CD4-positive, alpha-beta T cell treated with Interleukin-6 for 4 hours (primary cell): Measurements from ENCODE around the gene CEP170B.
"Not testable (repeated sequence)": the region's sequence is repeated elsewhere in the genome, so short reads cannot be mapped to it uniquely, and the experiment has no call there.

ENCODE experiments used
- DNase-seq: peaks from one replicate; pipeline ENCODE4 v3.0.0-alpha.2; 2020; ENCODE audit warnings: mixed read lengths

CEP170B gene

GRCh38 chr14:104879983-104880565 is 15.0 kb downstream of the CEP170B start:
- no peak for DNase-seq

DNA sequence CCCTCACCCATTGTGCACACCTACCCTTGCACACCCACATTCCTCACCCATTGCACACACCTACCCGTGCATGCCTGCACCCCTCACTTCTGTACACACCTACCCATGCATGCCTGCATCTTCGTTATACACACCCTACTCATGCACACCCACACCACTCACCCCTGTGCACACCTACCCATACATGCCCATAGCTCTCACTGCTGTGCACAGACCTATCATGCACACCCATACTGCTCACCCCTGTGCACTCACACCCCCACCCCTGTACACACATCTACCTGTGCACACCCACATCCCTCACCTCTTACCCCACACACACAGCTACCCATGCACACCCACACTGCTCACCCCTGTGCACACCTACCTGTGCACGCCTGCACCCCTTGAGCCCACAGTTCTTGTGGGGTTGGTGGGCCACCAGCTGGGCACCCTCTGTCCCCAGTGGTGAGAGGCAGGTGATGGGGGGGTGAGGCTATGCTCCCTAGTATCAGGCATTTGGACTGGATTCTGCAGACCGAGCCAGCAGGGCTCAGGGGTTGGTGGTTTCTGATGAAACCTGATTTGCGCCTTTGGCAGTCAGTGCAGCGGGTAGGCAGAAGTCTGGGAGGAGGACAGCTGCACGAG is 15.6 kb downstream of the CEP170B start:
- no peak for DNase-seq

GRCh38 chr14:104881369-104881979 is 16.4 kb downstream of the CEP170B start:
- no peak for DNase-seq

GRCh38 chr14:104882325-104882973 is 17.4 kb downstream of the CEP170B start:
- DNase-seq: no peak

- DNase-seq: no peak
Observed at GRCh38 chr14:104882991-104883660, 18.1 kb downstream of the CEP170B start.

DNA sequence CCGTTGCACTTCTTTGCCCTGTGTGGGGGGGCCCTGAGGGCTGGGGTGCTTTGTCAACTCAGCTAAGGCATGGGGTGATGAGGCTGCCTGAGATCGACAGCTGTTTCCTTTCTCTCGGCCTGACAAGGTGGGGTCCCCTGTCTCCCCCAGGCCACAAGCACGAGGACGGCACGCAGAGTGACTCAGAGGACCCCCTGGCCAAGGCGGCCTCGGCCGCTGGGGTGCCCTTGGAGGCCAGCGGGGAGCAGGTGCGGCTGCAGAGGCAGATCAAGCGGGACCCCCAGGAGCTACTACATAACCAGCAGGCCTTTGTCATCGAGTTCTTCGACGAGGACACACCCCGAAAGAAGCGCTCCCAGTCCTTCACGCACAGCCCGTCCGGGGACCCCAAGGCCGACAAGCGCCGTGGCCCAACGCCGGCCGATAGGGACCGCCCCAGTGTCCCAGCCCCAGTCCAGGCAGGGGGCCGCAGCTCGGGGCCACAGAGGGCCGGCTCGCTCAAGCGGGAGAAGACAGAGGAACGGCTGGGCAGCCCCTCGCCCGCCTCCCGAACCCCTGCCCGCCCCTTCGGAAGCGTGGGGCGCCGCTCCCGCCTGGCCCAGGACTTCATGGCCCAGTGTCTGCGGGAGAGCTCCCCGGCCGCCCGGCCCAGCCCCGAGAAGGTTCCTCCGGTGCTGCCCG is 18.8 kb downstream of the CEP170B start:
- DNase-seq: no peak

DNA sequence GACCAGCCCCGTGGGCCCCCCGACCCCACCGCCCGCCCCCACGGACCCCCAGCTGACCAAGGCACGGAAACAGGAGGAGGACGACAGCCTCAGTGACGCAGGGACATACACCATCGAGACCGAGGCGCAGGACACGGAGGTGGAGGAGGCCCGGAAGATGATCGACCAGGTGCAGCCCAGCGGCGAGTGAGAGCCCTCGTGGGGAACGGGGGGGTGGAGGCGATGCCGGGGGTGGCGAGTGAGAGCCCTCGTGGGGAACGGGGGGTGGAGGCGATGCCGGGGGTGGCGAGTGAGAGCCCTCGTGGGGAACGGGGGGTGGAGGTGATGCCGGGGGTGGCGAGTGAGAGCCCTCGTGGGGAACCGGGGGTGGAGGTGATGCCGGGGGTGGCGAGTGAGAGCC is 19.3 kb downstream of the CEP170B start:
- DNase-seq: not testable (repeated sequence)

GRCh38 chr14:104885031-104885972 is 20.2 kb downstream of the CEP170B start:
- DNase-seq: no peak

DNA sequence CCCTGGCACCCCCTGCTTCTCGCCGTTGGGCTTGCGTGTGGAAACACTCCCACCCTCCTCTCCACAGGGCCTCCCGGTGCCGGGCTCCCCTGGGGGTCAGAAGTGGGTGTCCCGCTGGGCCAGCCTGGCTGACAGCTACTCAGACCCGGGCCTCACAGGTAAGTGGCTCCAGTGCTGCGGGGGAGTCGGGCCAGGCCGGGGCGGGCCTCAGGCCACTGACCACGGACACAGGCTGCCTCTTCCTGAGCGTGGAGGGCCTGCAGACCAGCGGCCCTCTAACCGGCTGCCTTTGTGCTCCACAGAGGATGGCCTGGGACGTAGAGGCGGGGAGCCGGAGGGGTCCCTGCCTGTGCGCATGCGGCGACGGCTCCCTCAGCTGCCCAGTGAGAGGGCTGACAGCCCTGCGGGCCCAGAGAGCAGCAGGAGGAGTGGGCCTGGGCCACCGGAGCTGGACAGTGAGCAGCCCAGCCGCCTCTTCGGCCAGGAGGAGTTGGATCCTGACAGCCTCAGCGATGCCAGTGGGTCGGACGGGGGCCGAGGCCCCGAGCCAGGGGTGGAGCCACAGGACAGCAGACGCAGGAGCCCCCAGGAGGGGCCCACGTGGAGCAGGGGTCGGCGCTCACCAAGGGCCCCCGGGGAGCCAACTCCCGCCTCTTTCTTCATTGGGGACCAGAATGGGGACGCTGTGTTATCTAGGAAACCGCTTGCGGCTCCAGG is 21.1 kb downstream of the CEP170B start:
- DNase-seq: no peak

GRCh38 chr14:104886690-104887622 is 21.9 kb downstream of the CEP170B start:
- DNase-seq: no peak

DNA sequence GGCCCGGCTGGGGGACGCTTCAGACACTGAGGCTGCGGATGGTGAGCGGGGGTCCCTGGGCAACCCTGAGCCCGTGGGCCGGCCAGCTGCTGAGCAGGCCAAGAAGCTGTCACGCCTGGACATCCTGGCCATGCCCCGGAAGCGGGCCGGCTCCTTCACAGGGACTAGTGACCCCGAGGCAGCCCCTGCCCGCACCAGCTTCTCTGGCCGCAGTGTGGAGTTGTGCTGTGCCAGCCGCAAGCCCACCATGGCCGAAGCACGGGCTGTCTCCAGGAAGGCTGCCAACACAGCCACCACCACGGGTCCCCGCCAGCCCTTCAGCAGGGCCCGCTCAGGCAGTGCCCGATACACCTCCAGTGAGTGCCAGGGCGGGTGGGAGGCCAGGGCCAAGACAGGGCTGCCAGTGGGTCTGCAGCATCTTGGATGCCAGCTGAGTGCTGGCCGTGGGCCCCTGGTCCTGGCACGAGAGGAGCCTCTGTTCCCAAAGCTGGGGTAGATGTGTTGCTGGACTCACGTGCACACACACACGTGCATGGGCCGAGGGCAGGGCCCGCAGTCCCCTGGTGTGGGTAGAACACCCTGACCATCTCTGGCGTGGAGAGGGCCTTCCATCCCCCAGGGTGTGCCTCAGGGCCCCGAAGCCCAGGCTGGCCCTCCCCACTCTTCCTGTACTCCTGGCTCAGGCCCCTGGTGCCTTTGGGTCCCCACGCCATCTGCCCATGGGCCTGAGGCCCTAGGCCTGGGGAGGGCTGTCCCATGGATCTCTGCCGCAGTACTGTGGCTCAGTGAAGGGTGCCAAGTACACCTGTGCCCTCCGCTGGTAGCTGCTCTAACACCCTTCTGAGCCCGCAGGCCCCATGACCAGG is 22.8 kb downstream of the CEP170B start:
- DNase-seq: no peak

DNA sequence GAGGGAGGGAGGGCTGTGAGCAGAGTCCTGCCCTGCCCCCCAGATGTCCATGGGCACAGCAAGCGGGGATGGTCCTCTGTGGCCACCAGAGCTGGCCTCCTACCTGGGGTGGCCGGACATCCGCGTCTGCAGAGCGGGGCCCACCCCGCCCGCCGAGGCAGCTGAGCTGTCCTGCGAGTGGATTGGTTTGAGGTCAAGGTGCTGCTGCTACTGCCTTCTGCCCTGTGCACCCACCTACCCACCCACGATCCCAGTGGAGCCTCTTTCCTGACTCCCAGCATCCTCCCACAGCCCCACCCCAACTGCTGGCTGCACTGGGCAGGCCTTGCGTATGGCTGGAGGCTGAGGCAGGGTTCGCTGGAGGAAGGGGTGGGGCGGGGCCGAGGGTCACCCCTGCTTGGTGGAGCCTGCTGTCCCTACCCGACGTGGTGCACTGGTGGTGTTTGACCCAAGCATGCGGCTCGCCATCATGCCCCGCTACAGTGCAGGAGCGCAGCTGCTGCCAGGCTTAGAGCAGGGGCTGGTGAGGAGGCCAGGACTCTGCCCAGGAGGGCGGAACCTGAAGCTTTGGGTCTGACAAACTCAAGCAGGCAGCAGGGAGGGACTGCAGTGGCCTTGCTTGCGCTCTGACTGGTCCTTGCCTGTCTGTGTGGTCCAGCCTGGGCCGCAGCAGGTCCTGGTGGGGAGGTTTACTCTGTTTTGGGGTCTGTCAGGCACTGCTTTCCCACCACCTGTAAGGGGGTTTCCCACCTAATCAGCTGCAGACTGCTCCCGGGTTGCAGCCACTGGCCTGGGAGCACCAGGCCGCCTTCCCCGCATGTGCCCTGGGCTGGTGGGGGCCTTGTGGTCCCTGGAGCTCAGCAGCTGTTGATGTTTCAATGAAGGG is 23.7 kb downstream of the CEP170B start:
- no peak for DNase-seq

- no peak for DNase-seq
Observed at GRCh38 chr14:104889375-104889757, 24.3 kb downstream of the CEP170B start.

- DNase-seq: not testable (repeated sequence)
Observed at GRCh38 chr14:104890292-104890691, 25.2 kb downstream of the CEP170B start.

DNA sequence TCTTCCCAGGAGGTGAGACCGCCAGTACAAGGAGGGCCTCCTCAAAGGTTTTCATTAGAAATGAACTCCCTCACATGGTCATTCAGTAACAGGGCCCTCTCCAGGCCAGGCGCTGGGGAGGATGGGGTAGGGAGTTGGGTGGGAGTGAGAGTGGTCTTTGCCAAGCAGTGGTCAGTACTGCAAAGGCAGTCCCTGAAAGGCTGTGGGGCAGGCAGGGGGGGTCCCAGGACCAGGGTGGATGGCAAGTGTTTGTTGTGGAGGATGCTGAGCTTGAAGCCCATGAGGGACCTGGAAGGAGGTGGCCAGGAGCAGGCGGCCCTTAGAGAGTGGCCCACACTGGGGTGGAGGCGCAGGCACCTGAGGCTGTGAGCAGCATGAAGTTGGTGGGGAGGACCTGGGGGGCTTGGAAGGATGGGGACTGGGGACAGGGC is 26.1 kb downstream of the CEP170B start:
- no peak for DNase-seq

- DNase-seq: no peak
Observed at GRCh38 chr14:104891664-104892530, 26.8 kb downstream of the CEP170B start.
